ENCODE results near the gene CEP164. TPM values are rescaled to one million over a fixed set of nuclear protein-coding genes. Genes with fewer than 3 reads are reported as not detected.
A peak's percentile ranks its signal among the peaks of the same experiment; 100 is the strongest.

The CEP164 gene
- total RNA-seq, result 5.9 TPM
- long read RNA-seq, partial matches to known transcripts, result 2 of 5 reads
- long read RNA-seq, other reads (novel, unspliced or antisense), result 3 of 5 reads

DNA sequence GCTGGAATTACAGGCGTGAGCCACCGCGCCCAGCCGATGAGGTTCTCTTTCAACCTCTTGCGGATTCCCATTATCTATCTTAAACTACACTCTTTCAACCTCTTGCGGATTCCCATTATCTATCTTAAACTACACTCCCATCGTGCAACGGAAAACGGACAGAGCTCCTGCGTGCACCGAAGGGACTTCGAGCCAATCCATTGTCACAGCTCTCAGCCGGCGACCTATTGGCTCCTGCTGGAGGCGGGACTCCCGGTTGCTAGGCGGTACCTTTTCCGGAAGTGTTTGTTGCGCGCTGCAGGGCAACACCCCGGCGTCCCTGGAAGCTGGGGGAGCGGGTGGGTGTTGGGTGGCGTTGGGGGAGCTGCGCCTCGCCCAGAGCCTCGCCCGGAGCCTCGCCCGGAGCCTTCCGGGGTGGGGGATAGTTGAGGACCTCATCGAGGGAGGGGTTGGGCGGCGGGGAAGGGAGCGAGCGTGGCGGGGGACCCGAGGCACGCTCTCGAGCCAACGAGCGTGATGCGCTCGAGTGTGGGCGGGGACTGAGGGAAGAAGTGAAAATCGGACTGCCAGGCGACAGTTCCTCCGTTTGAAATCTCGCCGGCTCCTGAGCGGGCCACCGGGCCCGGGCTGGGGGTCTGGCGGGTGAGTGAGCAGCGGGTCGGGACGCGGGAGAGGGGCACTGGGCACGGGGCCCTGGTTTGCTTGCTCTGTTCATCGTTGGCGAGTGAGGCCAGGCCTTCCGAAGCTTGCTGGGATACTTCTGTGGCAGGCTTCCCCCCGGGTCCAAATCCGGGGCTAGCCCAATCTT lies at the start of gene CEP164:
TSS of gene CEP164 (plus strand) at position 288 of the 808 bp plus-strand sequence. CDS start 10,733 bp downstream, outside the sequence.
- Histone ChIP-seq H3K9me3 (replicated peaks) (no peaks in the 10 kb centered on the region), H3K4me1 (peaks cover 19% of the 10 kb centered on the region), H3K27me3 (ENCODE audit: low read depth) (no peaks in the 10 kb centered on the region), H3K36me3 (no peaks in the 10 kb centered on the region), H3K27ac (replicated peaks) (peak within 1 kb of the TSS; percentile 92), H3K4me3 (peak within 1 kb of the TSS; percentile 84)
- intact Hi-C loops (cut with micrococcal nuclease), result no loop called here
- DNase-seq, result peak; percentile 96
- TF ChIP-seq, protein P1, sequence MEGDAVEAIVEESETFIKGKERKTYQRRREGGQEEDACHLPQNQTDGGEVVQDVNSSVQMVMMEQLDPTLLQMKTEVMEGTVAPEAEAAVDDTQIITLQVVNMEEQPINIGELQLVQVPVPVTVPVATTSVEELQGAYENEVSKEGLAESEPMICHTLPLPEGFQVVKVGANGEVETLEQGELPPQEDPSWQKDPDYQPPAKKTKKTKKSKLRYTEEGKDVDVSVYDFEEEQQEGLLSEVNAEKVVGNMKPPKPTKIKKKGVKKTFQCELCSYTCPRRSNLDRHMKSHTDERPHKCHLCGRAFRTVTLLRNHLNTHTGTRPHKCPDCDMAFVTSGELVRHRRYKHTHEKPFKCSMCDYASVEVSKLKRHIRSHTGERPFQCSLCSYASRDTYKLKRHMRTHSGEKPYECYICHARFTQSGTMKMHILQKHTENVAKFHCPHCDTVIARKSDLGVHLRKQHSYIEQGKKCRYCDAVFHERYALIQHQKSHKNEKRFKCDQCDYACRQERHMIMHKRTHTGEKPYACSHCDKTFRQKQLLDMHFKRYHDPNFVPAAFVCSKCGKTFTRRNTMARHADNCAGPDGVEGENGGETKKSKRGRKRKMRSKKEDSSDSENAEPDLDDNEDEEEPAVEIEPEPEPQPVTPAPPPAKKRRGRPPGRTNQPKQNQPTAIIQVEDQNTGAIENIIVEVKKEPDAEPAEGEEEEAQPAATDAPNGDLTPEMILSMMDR (IDR thresholded peaks at IDR 0.05; ENCODE audit: borderline replicate concordance), result no peak

DNA sequence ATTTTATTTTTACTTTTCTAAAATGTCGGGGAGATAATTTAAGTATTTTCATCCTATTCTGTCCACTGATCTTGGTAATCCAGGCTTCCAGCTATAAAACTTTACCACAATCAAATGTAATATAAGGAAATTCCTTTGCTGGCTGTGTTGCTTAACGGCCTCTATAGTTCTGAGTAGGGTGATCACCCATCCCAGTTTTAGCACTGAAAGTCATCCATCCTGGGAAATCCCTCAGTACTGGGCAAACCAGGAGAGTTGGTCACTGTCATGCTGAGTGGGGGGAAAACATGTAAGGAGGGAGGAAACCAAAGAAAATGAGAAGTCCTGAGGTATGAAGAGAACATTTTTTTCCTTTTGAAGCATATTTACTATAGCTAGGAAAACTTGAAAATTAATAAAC lies 49.3 kb upstream of the CEP164 start:
- no peak for DNase-seq
- Histone ChIP-seq H3K27me3 (ENCODE audit: low read depth) (no peaks in the 10 kb centered on the region), H3K27ac (replicated peaks) (no peak overlapping the region), H3K4me3 (no peak overlapping the region), H3K9me3 (replicated peaks) (peaks cover 3% of the 10 kb centered on the region), H3K4me1 (no peaks in the 10 kb centered on the region), H3K36me3 (peaks cover 59% of the 10 kb centered on the region)
- intact Hi-C loops (cut with micrococcal nuclease), result no loop called here
- TF ChIP-seq, protein P1 (IDR thresholded peaks at IDR 0.05; ENCODE audit: borderline replicate concordance), result no peak

DNA sequence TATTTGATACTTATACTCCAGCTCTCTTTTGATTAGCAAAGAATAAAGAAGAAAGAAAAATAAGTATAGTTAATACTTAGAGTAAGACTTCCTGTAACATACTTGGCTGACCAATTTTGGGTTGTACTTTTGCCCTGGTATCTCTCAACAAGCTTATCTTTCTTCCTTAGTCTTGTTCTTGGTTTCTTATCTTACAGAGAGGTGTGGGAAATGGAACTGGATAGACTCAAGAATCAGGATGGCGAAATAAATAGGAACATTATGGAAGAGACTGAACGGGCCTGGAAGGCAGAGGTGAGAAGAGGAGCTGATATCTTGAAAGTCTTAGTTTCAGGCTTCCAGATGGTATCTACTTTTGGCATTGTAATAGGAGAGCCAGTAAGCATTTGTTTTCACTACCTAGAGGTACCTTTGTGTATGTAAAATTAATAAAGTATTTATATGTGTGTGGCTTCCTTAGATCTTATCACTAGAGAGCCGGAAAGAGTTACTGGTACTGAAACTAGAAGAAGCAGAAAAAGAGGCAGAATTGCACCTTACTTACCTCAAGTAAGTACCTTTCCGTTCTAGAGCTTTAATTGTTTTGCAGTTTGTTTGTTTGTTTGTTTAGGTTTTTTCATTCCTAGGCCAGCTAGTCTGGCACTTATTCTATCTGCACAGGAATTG lies 47.8 kb upstream of the CEP164 start:
- Histone ChIP-seq H3K36me3 (peaks cover 60% of the 10 kb centered on the region), H3K4me1 (no peaks in the 10 kb centered on the region), H3K27ac (replicated peaks) (no peak overlapping the region), H3K27me3 (ENCODE audit: low read depth) (no peaks in the 10 kb centered on the region), H3K4me3 (no peak overlapping the region), H3K9me3 (replicated peaks) (no peaks in the 10 kb centered on the region)
- intact Hi-C loops (cut with micrococcal nuclease), result no loop called here
- TF ChIP-seq, protein P1 (IDR thresholded peaks at IDR 0.05; ENCODE audit: borderline replicate concordance), result no peak
- DNase-seq, result no peak

DNA sequence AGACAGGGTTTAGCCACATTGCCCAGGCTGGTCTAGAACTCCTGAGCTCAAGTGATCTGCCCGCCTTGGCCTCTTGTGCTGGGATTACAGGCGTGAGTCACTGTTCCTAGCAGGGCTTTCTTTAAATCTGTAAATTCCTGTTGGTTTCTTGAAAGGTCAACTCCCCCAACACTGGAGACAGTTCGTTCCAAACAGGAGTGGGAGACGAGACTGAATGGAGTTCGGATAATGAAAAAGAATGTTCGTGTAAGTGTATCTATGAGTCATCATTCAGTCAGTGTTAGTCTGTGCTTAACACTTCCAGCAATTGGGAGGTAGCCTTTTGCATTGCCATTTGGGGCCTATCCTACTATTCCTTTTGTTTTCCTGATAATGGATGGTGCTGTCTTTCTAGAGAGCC lies 46.5 kb upstream of the CEP164 start:
- TF ChIP-seq, protein P1 (IDR thresholded peaks at IDR 0.05; ENCODE audit: borderline replicate concordance), result no peak
- Histone ChIP-seq H3K9me3 (replicated peaks) (no peaks in the 10 kb centered on the region), H3K27ac (replicated peaks) (no peak overlapping the region), H3K36me3 (peaks cover 67% of the 10 kb centered on the region), H3K4me3 (no peak overlapping the region), H3K27me3 (ENCODE audit: low read depth) (no peaks in the 10 kb centered on the region), H3K4me1 (no peaks in the 10 kb centered on the region)
- intact Hi-C loops (cut with micrococcal nuclease), result no loop called here
- no peak for DNase-seq

DNA sequence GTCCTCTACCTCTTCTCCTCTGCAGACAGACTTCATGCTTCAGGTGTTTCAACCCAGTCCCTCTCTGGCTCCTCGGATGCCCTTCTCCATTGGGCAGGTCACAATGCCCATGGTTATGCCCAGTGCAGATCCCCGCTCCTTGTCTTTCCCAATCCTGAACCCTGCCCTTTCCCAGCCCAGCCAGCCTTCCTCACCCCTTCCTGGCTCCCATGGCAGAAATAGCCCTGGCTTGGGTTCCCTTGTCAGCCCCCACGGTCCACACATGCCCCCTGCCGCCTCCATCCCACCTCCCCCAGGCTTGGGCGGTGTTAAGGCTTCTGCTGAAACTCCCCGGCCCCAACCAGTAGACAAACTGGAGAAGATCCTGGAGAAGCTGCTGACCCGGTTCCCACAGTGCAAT lies 45.8 kb upstream of the CEP164 start:
- no peak overlapping the region for H3K27ac ChIP-seq (replicated peaks)
- H3K36me3 ChIP-seq, result peaks cover 74% of the 10 kb centered on the region
- intact Hi-C loops (cut with micrococcal nuclease), result no loop called here
- TF ChIP-seq, protein P1 (IDR thresholded peaks at IDR 0.05; ENCODE audit: borderline replicate concordance), result no peak
- no peak overlapping the region for H3K4me3 ChIP-seq
- H3K27me3 ChIP-seq (ENCODE audit: low read depth), result no peaks in the 10 kb centered on the region
- DNase-seq, result no peak
- H3K4me1 ChIP-seq, result no peaks in the 10 kb centered on the region
- no peaks in the 10 kb centered on the region for H3K9me3 ChIP-seq (replicated peaks)

Data from left ventricle myocardium inferior (tissue), 1 donor.